Gastroesophageal sphincter (tissue), 4 donors: ENCODE results near the gene SAMMSON. TPM values are rescaled to one million over a fixed set of nuclear protein-coding genes. Genes with fewer than 3 reads are reported as not detected.

Source experiments
- ATAC-seq: fragments of 150-250 bp; one replicate; pipeline ENCODE4 v1.9.1; 2016; ENCODE audit warnings: mild to moderate bottlenecking, moderate library complexity
- H3K27ac ChIP-seq, 4 donors: fragments of 200-600 bp; sonication (generic) in 3 of 4; 1 replicate in 3 of 4; 2 replicates in 1 of 4; pipeline ENCODE4 v1.5.1; 2016 to 2019
- H3K27me3 ChIP-seq: fragments of 200-600 bp; sonication (generic); one replicate; pipeline ENCODE4 v1.5.1; 2019
- H3K36me3 ChIP-seq, 2 donors: fragments of 200-600 bp; sonication (generic); one replicate each; pipeline ENCODE4 v1.5.1; 2019; ENCODE audit warnings: control low read depth in 1 of 2
- H3K4me1 ChIP-seq, 3 donors: fragments of 200-600 bp; sonication (generic); 1 replicate in 2 of 3; 2 replicates in 1 of 3; pipeline ENCODE4 v1.5.1; 2016 to 2019; ENCODE audit warnings: control low read depth in 2 of 3
- H3K4me3 ChIP-seq, 2 donors: fragments of 200-600 bp; sonication (generic); one replicate each; pipeline ENCODE4 v1.5.1; 2019; ENCODE audit warnings: mild to moderate bottlenecking in 1 of 2, moderate library complexity in 1 of 2
- H3K9me3 ChIP-seq, 3 donors: fragments of 200-600 bp; sonication (generic); one replicate each; pipeline ENCODE4 v1.5.1; 2017 to 2019; ENCODE audit warnings: control low read depth in 2 of 3
- CTCF ChIP-seq, 4 experiments: fragments of 200-600 bp in 2 of 4; fragments of 450-650 bp in 2 of 4; sonication (generic) in 1 of 4; IDR thresholded peaks; one replicate each; pipeline ENCODE4 v1.5.1; 2017 to 2019; ENCODE audit warnings: antibody characterized with exemption in 4 of 4, mild to moderate bottlenecking in 2 of 4, moderate library complexity in 2 of 4
- EP300 ChIP-seq: sonication (generic); formaldehyde crosslinking; IDR thresholded peaks from one replicate; pipeline ENCODE4 v1.6.1; 2017; ENCODE audit warnings: antibody characterized with exemption, mild to moderate bottlenecking
- POLR2A ChIP-seq, 2 donors: fragments of 450-650 bp; IDR thresholded peaks; one replicate each; pipeline ENCODE4 v1.6.1; 2017; ENCODE audit warnings: antibody characterized with exemption in 2 of 2, mild to moderate bottlenecking in 2 of 2, moderate library complexity in 1 of 2
- POLR2AphosphoS5 ChIP-seq: sonication (generic); formaldehyde crosslinking; IDR thresholded peaks from one replicate; pipeline ENCODE4 v1.6.1; 2017; ENCODE audit warnings: antibody characterized with exemption
- WGBS, 2 donors: methylation state at CpG; one replicate each; pipeline ENCODE4 v1.1.5; 2018; ENCODE audit warnings: low coverage in 1 of 2; 5-methylcytosine and 5-hydroxymethylcytosine counted together
- total RNA-seq, 4 donors: library from RNA; depleted of rRNA; stranded (reverse); fragments of >200 nt; gene quantifications; one replicate each; pipeline ENCODE4 v1.1.0, GENCODE V29; 2016

SAMMSON gene
- total RNA-seq, 4 donors from 2014 or later, result 0.40 to 5.7 (median 2.6) TPM

- Histone ChIP-seq H3K27me3 (no peaks in the 10 kb centered on the region), H3K4me1 (peaks cover 0 to 29% (median 5%) of the 10 kb centered on the region in 3 donors), H3K9me3 (no peaks in the 10 kb centered on the region), H3K27ac (no peak overlapping the region), H3K36me3 (no peaks in the 10 kb centered on the region), H3K4me3 (no peak overlapping the region)
- ATAC-seq, result no peak
- TF ChIP-seq CTCF (IDR thresholded peaks at IDR 0.05) (no peak), EP300 (no peak), POLR2AphosphoS5 (no peak), POLR2A (IDR thresholded peaks at IDR 0.05) (no peak)
These were observed 3.6 kb downstream of the SAMMSON start for GRCh38 chr3:70003119-70003518.

- 81 to 82% methylated on average over 3 to 4 of the region's 4 CpGs for WGBS, 2 donors
- H3K4me1 ChIP-seq, result peaks cover 0 to 2% (median 0%) of the 10 kb centered on the region in 3 donors
- no peaks in the 10 kb centered on the region for H3K9me3 ChIP-seq
- no peaks in the 10 kb centered on the region for H3K27me3 ChIP-seq
- no peak for TF ChIP-seq CTCF (IDR thresholded peaks at IDR 0.05)
- TF ChIP-seq POLR2AphosphoS5, result no peak
- TF ChIP-seq EP300, result no peak
- no peak for TF ChIP-seq POLR2A (IDR thresholded peaks at IDR 0.05)
- no peaks in the 10 kb centered on the region for H3K36me3 ChIP-seq
- ATAC-seq, result no peak
- H3K27ac ChIP-seq, result no peak overlapping the region
- H3K4me3 ChIP-seq, result no peak overlapping the region
These were observed 6.6 kb downstream of the SAMMSON start for GRCh38 chr3:70006089-70006488.

GRCh38 chr3:70010346-70010745 lies 10.8 kb downstream of the SAMMSON start:
- TF ChIP-seq EP300 (no peak), POLR2A (IDR thresholded peaks at IDR 0.05) (no peak), CTCF (IDR thresholded peaks at IDR 0.05) (no peak), POLR2AphosphoS5 (no peak)
- Histone ChIP-seq H3K27ac (no peak overlapping the region), H3K4me3 (no peak overlapping the region), H3K4me1 (peaks cover 3 to 19% (median 3%) of the 10 kb centered on the region in 3 donors), H3K27me3 (no peaks in the 10 kb centered on the region), H3K36me3 (no peaks in the 10 kb centered on the region), H3K9me3 (no peaks in the 10 kb centered on the region)
- WGBS, 2 donors, result 76 to 86% methylated on average over 1 to 2 of the region's 2 CpGs
- ATAC-seq, result no peak

GRCh38 chr3:70011582-70011981 lies 12.0 kb downstream of the SAMMSON start:
- Histone ChIP-seq H3K36me3 (no peaks in the 10 kb centered on the region), H3K4me1 (peaks cover 3 to 19% (median 3%) of the 10 kb centered on the region in 3 donors), H3K9me3 (no peaks in the 10 kb centered on the region), H3K27ac (peak overlapping the region in 3 of 4 donors; percentile 59 to 66 (median 63)), H3K27me3 (no peaks in the 10 kb centered on the region), H3K4me3 (no peak overlapping the region)
- no peak for ATAC-seq
- WGBS, 2 donors, result 17 to 20% methylated on average over 1 of the region's 1 CpG
- TF ChIP-seq POLR2AphosphoS5 (peak; percentile 41), EP300 (no peak)

- Histone ChIP-seq H3K27ac (no peak overlapping the region), H3K36me3 (no peaks in the 10 kb centered on the region), H3K27me3 (no peaks in the 10 kb centered on the region), H3K4me1 (peaks cover 0 to 13% (median 0%) of the 10 kb centered on the region in 3 donors), H3K4me3 (no peak overlapping the region), H3K9me3 (no peaks in the 10 kb centered on the region)
- TF ChIP-seq POLR2AphosphoS5, result no peak
- no peak for TF ChIP-seq CTCF (IDR thresholded peaks at IDR 0.05)
- no peak for TF ChIP-seq EP300
- no peak for TF ChIP-seq POLR2A (IDR thresholded peaks at IDR 0.05)
- 26 to 32% methylated on average over 3 of the region's 3 CpGs for WGBS, 2 donors
- no peak for ATAC-seq
These were observed 21.6 kb downstream of the SAMMSON start for GRCh38 chr3:70020906-70021660.
